Mucosa of stomach (tissue), 1 donor: ENCODE measurements around the gene CRADD.

Experiments
- H3K27me3 ChIP-seq: one replicate; pipeline ENCODE4 v1.7.0; 2013; ENCODE audit warnings: mild to moderate bottlenecking, low read length; ENCODE audit not compliant: control insufficient read depth, insufficient read depth
- H3K36me3 ChIP-seq: one replicate; pipeline ENCODE4 v1.7.0; 2013; ENCODE audit warnings: low read length; ENCODE audit not compliant: control insufficient read depth, insufficient read depth
- H3K4me1 ChIP-seq: one replicate; pipeline ENCODE4 v1.7.0; 2013; ENCODE audit warnings: mild to moderate bottlenecking, low read length; ENCODE audit not compliant: control insufficient read depth, insufficient read depth
- H3K4me3 ChIP-seq: one replicate; pipeline ENCODE4 v1.7.0; 2013; ENCODE audit warnings: low read length
- H3K9ac ChIP-seq: one replicate; pipeline ENCODE4 v1.7.0; 2013; ENCODE audit warnings: mild to moderate bottlenecking, low read length, moderate library complexity
- H3K9me3 ChIP-seq: one replicate; pipeline ENCODE4 v1.7.0; 2013; ENCODE audit warnings: mild to moderate bottlenecking, low read length, moderate library complexity; ENCODE audit not compliant: control insufficient read depth
- donor health status: Pancreatic carcinoma.

Gene CRADD

GRCh38 chr12:93729934-93730333, 52.8 kb downstream of the CRADD start:
- no peak overlapping the region for H3K9ac ChIP-seq
- H3K9me3 ChIP-seq: no peaks in the 10 kb centered on the region
- no peak overlapping the region for H3K4me3 ChIP-seq
- no peaks in the 10 kb centered on the region for H3K36me3 ChIP-seq
- peaks cover 18% of the 10 kb centered on the region for H3K4me1 ChIP-seq
- no peaks in the 10 kb centered on the region for H3K27me3 ChIP-seq

GRCh38 chr12:93733358-93733757, 56.2 kb downstream of the CRADD start:
- no peak overlapping the region for H3K4me3 ChIP-seq

DNA sequence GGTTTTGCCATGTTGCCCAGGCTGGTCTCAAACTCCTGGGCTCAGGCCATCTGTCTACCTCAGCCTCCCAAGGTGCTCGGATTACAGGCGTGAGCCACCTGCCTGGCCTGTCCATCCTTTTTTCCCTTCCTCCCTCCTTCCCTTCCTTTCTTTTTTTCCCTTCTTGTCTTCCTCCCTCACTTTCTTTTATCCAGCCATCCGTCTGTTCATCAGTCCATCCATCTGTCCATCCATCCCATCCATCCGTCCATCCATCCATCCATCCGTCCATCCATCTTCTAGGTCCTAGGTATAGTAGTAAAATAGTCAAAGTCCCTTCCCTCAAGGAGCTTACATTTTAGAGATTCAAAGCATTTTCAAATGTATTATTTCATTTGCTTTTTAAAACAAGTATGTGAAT, 56.8 kb downstream of the CRADD start:
- H3K36me3 ChIP-seq: no peaks in the 10 kb centered on the region
- H3K27me3 ChIP-seq: no peaks in the 10 kb centered on the region
- peaks cover 5% of the 10 kb centered on the region for H3K4me1 ChIP-seq
- no peaks in the 10 kb centered on the region for H3K9me3 ChIP-seq
- H3K9ac ChIP-seq: no peak overlapping the region
- no peak overlapping the region for H3K4me3 ChIP-seq

More at GRCh38 chr12:93733358-93733757, 56.2 kb downstream of the CRADD start:
- Histone ChIP-seq H3K9ac (no peak overlapping the region), H3K36me3 (no peaks in the 10 kb centered on the region), H3K27me3 (no peaks in the 10 kb centered on the region), H3K9me3 (no peaks in the 10 kb centered on the region), H3K4me1 (peaks cover 9% of the 10 kb centered on the region)

GRCh38 chr12:93734784-93735183, 57.6 kb downstream of the CRADD start:
- Histone ChIP-seq H3K9me3 (no peaks in the 10 kb centered on the region), H3K4me1 (peaks cover 5% of the 10 kb centered on the region), H3K4me3 (no peak overlapping the region), H3K27me3 (no peaks in the 10 kb centered on the region), H3K36me3 (no peaks in the 10 kb centered on the region), H3K9ac (no peak overlapping the region)

DNA sequence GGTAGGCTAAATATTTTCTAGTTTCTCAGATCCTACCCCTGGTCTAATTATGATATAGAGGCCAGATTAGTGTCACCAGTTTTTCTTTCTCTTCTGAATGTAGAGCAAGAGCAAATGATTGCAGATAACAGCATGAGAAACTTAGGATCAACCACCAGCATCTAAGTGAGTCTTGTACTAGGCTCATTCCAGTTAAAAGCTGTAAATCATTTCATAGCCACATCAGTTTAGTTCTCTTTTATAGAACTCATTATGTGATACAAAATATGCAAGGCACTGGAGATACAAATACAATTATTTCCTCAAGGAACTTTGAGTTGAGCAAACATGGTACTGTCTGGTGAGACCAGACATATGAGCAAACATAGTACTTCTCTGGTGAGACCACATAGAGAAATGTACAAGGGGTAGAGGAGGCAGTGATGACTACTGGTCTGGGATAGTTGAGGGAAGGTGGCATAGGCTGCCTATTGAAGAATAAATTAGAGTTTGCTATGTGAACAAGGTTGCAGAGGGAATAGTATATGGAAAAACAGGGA, 59.5 kb downstream of the CRADD start:
- H3K36me3 ChIP-seq: no peaks in the 10 kb centered on the region
- H3K9ac ChIP-seq: no peak overlapping the region
- H3K9me3 ChIP-seq: no peaks in the 10 kb centered on the region
- no peak overlapping the region for H3K4me3 ChIP-seq
- peaks cover 11% of the 10 kb centered on the region for H3K4me1 ChIP-seq
- no peaks in the 10 kb centered on the region for H3K27me3 ChIP-seq

DNA sequence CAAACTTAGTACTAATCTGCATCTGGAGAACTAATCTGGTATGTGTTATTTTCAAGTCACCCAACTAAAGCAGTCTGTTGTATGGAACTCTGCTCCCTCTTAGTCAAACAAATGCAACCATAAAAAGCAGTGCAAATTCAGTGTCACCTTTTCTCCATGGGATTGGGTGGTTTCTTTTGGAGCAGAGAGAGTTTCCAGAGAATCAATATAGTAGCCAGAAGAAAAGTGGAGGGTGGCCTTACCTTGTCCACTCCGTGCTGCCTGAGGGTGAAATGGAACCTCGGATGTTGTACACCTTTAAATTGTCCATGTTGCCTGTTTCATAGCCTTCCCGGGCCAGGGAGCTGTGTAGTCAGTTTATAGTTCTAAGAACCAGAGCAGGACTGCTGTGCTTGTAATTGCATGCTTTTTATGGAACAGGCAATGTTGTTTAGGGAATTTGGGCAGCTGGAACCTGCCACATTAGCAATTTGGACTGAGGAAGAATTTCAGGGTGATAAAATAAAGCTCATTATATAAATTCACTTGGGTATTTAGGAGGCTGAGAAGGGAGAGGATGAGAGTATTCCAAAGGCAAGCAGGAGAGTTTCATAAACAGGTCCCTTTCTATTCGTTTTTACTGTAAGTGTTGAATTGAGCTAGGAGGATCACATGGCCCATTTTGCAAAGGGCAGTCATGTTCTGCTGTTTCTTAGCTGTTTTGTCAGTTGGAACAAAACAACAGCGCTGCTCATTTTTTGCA, 60.5 kb downstream of the CRADD start:
- no peak overlapping the region for H3K9ac ChIP-seq
- H3K27me3 ChIP-seq: no peaks in the 10 kb centered on the region
- peaks cover 14% of the 10 kb centered on the region for H3K4me1 ChIP-seq
- H3K4me3 ChIP-seq: no peak overlapping the region
- no peaks in the 10 kb centered on the region for H3K9me3 ChIP-seq
- H3K36me3 ChIP-seq: no peaks in the 10 kb centered on the region

GRCh38 chr12:93738199-93739058, 61.3 kb downstream of the CRADD start:
- H3K36me3 ChIP-seq: no peaks in the 10 kb centered on the region
- H3K27me3 ChIP-seq: no peaks in the 10 kb centered on the region
- H3K4me1 ChIP-seq: peaks cover 15% of the 10 kb centered on the region
- H3K9ac ChIP-seq: no peak overlapping the region
- H3K9me3 ChIP-seq: no peaks in the 10 kb centered on the region
- H3K4me3 ChIP-seq: no peak overlapping the region

GRCh38 chr12:93740751-93741150, 63.6 kb downstream of the CRADD start:
- Histone ChIP-seq H3K36me3 (no peaks in the 10 kb centered on the region), H3K9me3 (no peaks in the 10 kb centered on the region), H3K9ac (peak overlapping the region; percentile 84), H3K4me3 (no peak overlapping the region), H3K4me1 (peaks cover 13% of the 10 kb centered on the region), H3K27me3 (no peaks in the 10 kb centered on the region)

DNA sequence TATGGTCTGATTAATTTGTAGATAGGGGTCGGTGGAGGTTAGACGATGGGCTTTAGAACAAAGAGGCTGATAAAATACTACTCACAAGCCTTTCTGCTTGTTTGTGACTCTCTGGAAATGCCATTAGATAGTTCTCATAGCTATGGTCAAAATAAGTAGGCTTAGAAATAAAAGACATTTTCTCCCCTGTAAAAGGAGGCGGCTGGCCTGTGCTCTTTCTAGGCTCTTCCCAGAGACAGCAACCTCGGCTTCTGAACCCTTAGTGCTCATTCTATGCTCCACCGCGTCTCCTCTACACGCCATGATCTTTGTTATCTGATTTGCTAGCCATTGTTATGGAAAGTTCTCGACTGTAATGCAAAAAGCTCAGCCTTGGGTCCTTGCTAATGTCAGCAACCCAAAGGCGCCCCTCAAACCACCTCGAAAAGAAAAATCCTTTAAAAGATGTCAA, 64.5 kb downstream of the CRADD start:
- H3K4me1 ChIP-seq: peaks cover 13% of the 10 kb centered on the region
- H3K4me3 ChIP-seq: peak overlapping the region; percentile 48
- H3K9me3 ChIP-seq: no peaks in the 10 kb centered on the region
- H3K36me3 ChIP-seq: no peaks in the 10 kb centered on the region
- H3K9ac ChIP-seq: peak overlapping the region; percentile 84
- H3K27me3 ChIP-seq: no peaks in the 10 kb centered on the region

GRCh38 chr12:93742110-93742934, 65.1 kb downstream of the CRADD start:
- Histone ChIP-seq H3K9ac (peak overlapping the region; percentile 84), H3K4me1 (peaks cover 13% of the 10 kb centered on the region), H3K27me3 (no peaks in the 10 kb centered on the region)

DNA sequence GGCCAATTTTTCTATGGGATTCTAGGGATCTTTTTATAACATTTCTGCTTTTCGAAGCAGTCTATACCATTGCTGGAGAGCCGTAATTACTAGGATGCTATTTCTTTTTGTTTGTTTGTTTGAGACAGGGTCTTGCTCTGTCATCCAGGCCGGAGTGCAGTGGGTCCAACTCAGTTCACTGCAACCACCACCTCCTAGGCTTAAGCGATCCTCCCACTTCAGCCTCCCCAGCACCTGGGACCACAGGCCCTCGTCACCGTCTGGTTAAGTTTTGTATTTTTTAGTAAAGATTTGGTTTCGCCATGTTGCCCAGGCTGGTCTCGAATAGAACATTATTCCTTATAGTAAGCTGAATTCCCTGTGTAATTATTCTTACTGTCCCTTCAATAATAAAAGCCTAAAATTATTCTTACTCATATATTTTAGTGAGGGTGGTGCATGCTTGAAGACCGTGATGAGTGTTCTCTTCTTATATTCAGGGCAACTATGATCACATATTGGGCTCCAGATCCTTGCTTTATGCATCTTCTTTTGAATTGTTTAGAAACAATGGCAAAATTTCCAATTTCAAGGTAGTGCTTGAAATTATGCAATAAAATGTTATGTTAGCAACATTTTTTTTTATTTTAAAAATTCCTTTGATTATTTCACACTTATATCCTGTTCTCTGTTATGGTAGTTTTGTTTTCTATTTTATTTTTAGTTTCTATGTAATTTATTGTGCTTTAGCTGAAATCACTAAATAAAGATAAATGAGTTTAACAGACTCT, 66.2 kb downstream of the CRADD start:
- Histone ChIP-seq H3K36me3 (no peaks in the 10 kb centered on the region), H3K4me3 (no peak overlapping the region), H3K27me3 (no peaks in the 10 kb centered on the region), H3K9me3 (no peaks in the 10 kb centered on the region), H3K9ac (peak overlapping the region; percentile 84), H3K4me1 (peaks cover 13% of the 10 kb centered on the region)

More at GRCh38 chr12:93742110-93742934, 65.1 kb downstream of the CRADD start:
- Histone ChIP-seq H3K4me3 (peak overlapping the region; percentile 48), H3K36me3 (no peaks in the 10 kb centered on the region), H3K9me3 (no peaks in the 10 kb centered on the region)
